ENCODE data around the gene STOM. TPM values are rescaled to one million over a fixed set of nuclear protein-coding genes. Genes with fewer than 3 reads are reported as not detected.

The STOM gene
- total RNA-seq, 2 donors from 2014 or later: 77.9 to 115 TPM

- Mint-ChIP-seq H3K4me3 (peak overlapping the region; percentile 88), H3K27ac (peak overlapping the region; percentile 86), H3K4me1 (peaks cover 34% of the 10 kb centered on the region), H3K27me3 (no peaks in the 10 kb centered on the region), H3K36me3 (ENCODE audit: low read depth) (peaks cover 9% of the 10 kb centered on the region)
- no peaks in the 10 kb centered on the region for H3K9me3 ChIP-seq (ENCODE audit: control insufficient read depth, low read length, poor library complexity, severe bottlenecking)
- ATAC-seq (peak; percentile 94), DNase-seq (no peak)
These were observed 16.6 kb downstream of the STOM start for GRCh38 chr9:121353241-121354061.

GRCh38 chr9:121350993-121351561 lies 19.0 kb downstream of the STOM start:
- ATAC-seq (no peak), DNase-seq (no peak)
- no peaks in the 10 kb centered on the region for H3K9me3 ChIP-seq (ENCODE audit: control insufficient read depth, low read length, poor library complexity, severe bottlenecking)
- peaks cover 24% of the 10 kb centered on the region for H3K4me1 Mint-ChIP-seq
- no peak overlapping the region for H3K4me3 Mint-ChIP-seq
- no peaks in the 10 kb centered on the region for H3K27me3 Mint-ChIP-seq
- H3K27ac Mint-ChIP-seq: no peak overlapping the region
- H3K36me3 Mint-ChIP-seq (ENCODE audit: low read depth): peaks cover 12% of the 10 kb centered on the region

GRCh38 chr9:121350036-121350435 lies 20.0 kb downstream of the STOM start:
- Mint-ChIP-seq H3K36me3 (ENCODE audit: low read depth) (peaks cover 12% of the 10 kb centered on the region), H3K4me3 (no peak overlapping the region), H3K27me3 (no peaks in the 10 kb centered on the region), H3K27ac (no peak overlapping the region), H3K4me1 (peaks cover 24% of the 10 kb centered on the region)
- ATAC-seq (no peak), DNase-seq (no peak)
- no peaks in the 10 kb centered on the region for H3K9me3 ChIP-seq (ENCODE audit: control insufficient read depth, low read length, poor library complexity, severe bottlenecking)

GRCh38 chr9:121349009-121349408 lies 21.0 kb downstream of the STOM start:
- H3K9me3 ChIP-seq (ENCODE audit: control insufficient read depth, low read length, poor library complexity, severe bottlenecking): no peaks in the 10 kb centered on the region
- H3K36me3 Mint-ChIP-seq (ENCODE audit: low read depth): peaks cover 12% of the 10 kb centered on the region
- no peak overlapping the region for H3K4me3 Mint-ChIP-seq
- no peak for DNase-seq
- no peaks in the 10 kb centered on the region for H3K27me3 Mint-ChIP-seq
- peaks cover 22% of the 10 kb centered on the region for H3K4me1 Mint-ChIP-seq
- ATAC-seq: no peak
- no peak overlapping the region for H3K27ac Mint-ChIP-seq

DNA sequence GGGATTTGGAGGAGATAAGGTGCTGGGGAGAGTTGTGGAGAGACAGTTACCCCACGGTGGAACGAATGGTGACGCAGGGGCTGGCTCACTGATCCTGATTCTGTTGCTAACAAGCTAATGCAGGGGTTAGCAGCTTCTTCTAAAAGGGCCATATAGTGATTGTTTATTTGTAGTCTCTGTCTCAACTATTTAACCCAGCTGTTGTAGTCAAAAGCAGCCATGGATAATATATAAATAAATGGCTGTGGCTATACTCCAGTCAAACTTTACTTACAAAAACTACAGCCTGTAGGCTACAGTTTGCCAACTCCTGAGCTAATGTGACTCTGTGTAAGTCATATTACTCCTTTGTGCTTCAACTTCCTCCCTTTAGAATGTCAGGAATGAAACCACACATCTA lies 21.8 kb downstream of the STOM start:
- Mint-ChIP-seq H3K27me3 (no peaks in the 10 kb centered on the region), H3K4me3 (no peak overlapping the region), H3K4me1 (peaks cover 20% of the 10 kb centered on the region), H3K27ac (peak overlapping the region; percentile 19), H3K36me3 (ENCODE audit: low read depth) (peaks cover 11% of the 10 kb centered on the region)
- no peaks in the 10 kb centered on the region for H3K9me3 ChIP-seq (ENCODE audit: control insufficient read depth, low read length, poor library complexity, severe bottlenecking)
- DNase-seq: no peak
- ATAC-seq: no peak

GRCh38 chr9:121345070-121345469 lies 25.0 kb downstream of the STOM start:
- ATAC-seq (no peak), DNase-seq (no peak)
- no peak overlapping the region for H3K27ac Mint-ChIP-seq
- H3K9me3 ChIP-seq (ENCODE audit: control insufficient read depth, low read length, poor library complexity, severe bottlenecking): no peaks in the 10 kb centered on the region
- H3K4me3 Mint-ChIP-seq: no peak overlapping the region
- no peaks in the 10 kb centered on the region for H3K27me3 Mint-ChIP-seq
- peaks cover 15% of the 10 kb centered on the region for H3K4me1 Mint-ChIP-seq
- peaks cover 11% of the 10 kb centered on the region for H3K36me3 Mint-ChIP-seq (ENCODE audit: low read depth)

- Mint-ChIP-seq H3K36me3 (ENCODE audit: low read depth) (peaks cover 8% of the 10 kb centered on the region), H3K27ac (no peak overlapping the region), H3K4me1 (peaks cover 15% of the 10 kb centered on the region), H3K27me3 (no peaks in the 10 kb centered on the region), H3K4me3 (no peak overlapping the region)
- ATAC-seq (no peak), DNase-seq (no peak)
- no peaks in the 10 kb centered on the region for H3K9me3 ChIP-seq (ENCODE audit: control insufficient read depth, low read length, poor library complexity, severe bottlenecking)
These were observed 25.9 kb downstream of the STOM start for GRCh38 chr9:121344184-121344583.

GRCh38 chr9:121340676-121341392 lies 29.2 kb downstream of the STOM start:
- H3K27ac Mint-ChIP-seq: peak overlapping the region; percentile 11
- peaks cover 5% of the 10 kb centered on the region for H3K36me3 Mint-ChIP-seq (ENCODE audit: low read depth)
- peaks cover 11% of the 10 kb centered on the region for H3K4me1 Mint-ChIP-seq
- no peaks in the 10 kb centered on the region for H3K27me3 Mint-ChIP-seq
- H3K9me3 ChIP-seq (ENCODE audit: control insufficient read depth, low read length, poor library complexity, severe bottlenecking): no peaks in the 10 kb centered on the region
- ATAC-seq (no peak), DNase-seq (no peak)
- no peak overlapping the region for H3K4me3 Mint-ChIP-seq

DNA sequence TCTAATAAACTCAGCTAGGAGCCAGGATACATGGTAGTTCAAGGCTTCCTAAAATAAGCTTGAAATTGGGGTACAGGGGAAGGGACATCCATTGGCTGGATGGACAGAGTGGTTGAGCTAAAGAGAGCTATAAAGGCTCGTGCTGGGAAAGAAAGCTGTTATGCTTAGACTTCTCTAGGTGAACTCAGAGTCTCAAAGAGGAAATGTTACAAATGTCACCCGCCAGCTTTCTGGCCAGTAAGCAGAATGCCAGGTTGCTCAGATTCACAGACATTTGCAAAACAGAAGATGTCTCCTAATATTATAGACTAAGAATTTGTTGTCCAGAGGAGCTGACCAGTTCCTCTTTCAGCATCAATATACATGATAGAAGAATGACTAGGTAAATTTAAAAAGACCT lies 30.6 kb downstream of the STOM start:
- H3K9me3 ChIP-seq (ENCODE audit: control insufficient read depth, low read length, poor library complexity, severe bottlenecking): no peaks in the 10 kb centered on the region
- Mint-ChIP-seq H3K36me3 (ENCODE audit: low read depth) (peaks cover 7% of the 10 kb centered on the region), H3K4me1 (peaks cover 9% of the 10 kb centered on the region), H3K27ac (peak overlapping the region; percentile 9), H3K4me3 (no peak overlapping the region), H3K27me3 (no peaks in the 10 kb centered on the region)
- no peak for DNase-seq
- ATAC-seq: no peak

DNA sequence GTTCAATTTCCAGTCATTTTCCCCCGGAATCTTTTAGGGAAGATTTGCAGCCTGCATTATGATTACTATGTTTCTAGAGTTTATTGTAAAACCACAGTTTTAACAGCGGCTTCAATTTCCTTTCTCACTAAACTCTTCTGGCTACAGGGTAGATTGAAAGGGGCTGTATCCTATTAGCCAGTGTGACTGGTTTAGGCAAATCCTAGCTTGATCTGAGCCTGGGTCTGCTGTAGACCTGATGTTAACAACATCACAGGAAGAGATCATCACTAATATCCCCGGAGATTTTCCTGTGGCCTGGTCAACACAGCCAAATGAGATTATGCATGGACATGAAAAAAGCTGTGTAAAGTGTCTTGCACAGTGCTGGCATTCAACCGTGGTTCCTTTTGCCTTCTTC lies 33.4 kb downstream of the STOM start:
- DNase-seq (no peak), ATAC-seq (no peak)
- H3K27me3 Mint-ChIP-seq: no peaks in the 10 kb centered on the region
- H3K9me3 ChIP-seq (ENCODE audit: control insufficient read depth, low read length, poor library complexity, severe bottlenecking): no peaks in the 10 kb centered on the region
- H3K36me3 Mint-ChIP-seq (ENCODE audit: low read depth): peaks cover 3% of the 10 kb centered on the region
- H3K27ac Mint-ChIP-seq: no peak overlapping the region
- H3K4me3 Mint-ChIP-seq: no peak overlapping the region
- H3K4me1 Mint-ChIP-seq: peaks cover 4% of the 10 kb centered on the region

DNA sequence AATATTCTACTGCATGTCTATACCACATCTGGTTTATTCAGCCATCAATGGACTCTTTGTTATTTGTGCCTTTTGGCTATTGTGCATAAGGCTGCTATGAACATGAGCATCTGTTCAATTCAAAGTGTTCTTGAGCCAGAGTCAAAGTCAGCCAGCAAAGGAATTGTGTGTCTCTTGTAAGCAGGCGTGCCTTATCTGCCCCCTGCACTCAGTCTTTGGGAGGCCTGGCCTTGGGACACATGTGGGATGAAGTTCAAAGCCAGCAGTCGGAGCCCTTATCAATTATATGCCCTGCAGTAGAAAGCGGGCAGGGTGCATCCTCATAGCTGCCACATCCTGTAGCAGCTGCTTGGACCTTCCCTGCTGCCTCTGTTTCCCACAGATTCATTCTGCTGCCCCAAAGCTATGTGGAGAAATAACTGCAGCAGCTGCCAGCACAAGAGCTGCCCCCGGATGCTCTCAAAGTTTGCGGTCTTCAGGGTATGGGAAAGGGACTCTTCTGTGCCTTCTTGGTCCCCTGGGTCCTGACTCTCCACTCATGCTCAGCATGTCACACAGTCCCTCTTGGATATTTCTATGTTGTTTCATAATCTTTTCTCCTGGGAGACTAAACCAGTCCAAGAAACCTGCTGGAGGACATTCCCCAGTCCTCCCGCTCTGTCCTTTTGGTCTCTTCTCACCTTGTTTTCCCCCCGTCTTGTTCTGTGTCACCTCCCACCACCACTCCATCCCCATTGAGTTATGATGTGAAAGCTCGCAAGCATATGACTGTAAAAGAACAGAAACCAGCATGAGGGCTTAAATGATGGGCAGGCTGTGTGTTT lies 35.9 kb downstream of the STOM start:
- Mint-ChIP-seq H3K4me1 (peaks cover 2% of the 10 kb centered on the region), H3K36me3 (ENCODE audit: low read depth) (peaks cover 5% of the 10 kb centered on the region), H3K27ac (peak overlapping the region; percentile 4), H3K4me3 (no peak overlapping the region), H3K27me3 (no peaks in the 10 kb centered on the region)
- H3K9me3 ChIP-seq (ENCODE audit: control insufficient read depth, low read length, poor library complexity, severe bottlenecking): no peaks in the 10 kb centered on the region
- DNase-seq: no peak
- ATAC-seq: no peak

GRCh38 chr9:121331992-121332685 lies 37.9 kb downstream of the STOM start:
- Mint-ChIP-seq H3K27me3 (no peaks in the 10 kb centered on the region), H3K36me3 (ENCODE audit: low read depth) (peaks cover 5% of the 10 kb centered on the region), H3K27ac (peak overlapping the region; percentile 74), H3K4me1 (peaks cover 2% of the 10 kb centered on the region), H3K4me3 (no peak overlapping the region)
- ATAC-seq (no peak), DNase-seq (no peak)
- H3K9me3 ChIP-seq (ENCODE audit: control insufficient read depth, low read length, poor library complexity, severe bottlenecking): no peaks in the 10 kb centered on the region
